OCI-LY1 (cell line): ENCODE measurements around the gene SLC47A1.

ENCODE experiments used
- H2AFZ ChIP-seq: fragments of 200-600 bp; sonication (generic), shearing (Covaris generic); 2 replicates; pipeline ENCODE4 v1.6.0; 2014; ENCODE audit warnings: antibody characterized with exemption, mild to moderate bottlenecking, low read length
- H3F3A ChIP-seq: fragments of 200-600 bp; sonication (generic), shearing (Covaris generic); 2 replicates; pipeline ENCODE4 v1.6.0; 2014; ENCODE audit warnings: mild to moderate bottlenecking, antibody characterized with exemption, low read length, moderate library complexity; ENCODE audit not compliant: insufficient read depth
- H3K27ac ChIP-seq: fragments of 200-600 bp; sonication (generic); 2 replicates; pipeline ENCODE4 v1.5.1; 2014; ENCODE audit warnings: low read length, mixed run types, mild to moderate bottlenecking, low read depth; ENCODE audit not compliant: poor library complexity, severe bottlenecking
- H3K27me3 ChIP-seq: fragments of 200-600 bp; sonication (generic); 2 replicates; pipeline ENCODE4 v1.6.0; 2014; ENCODE audit warnings: antibody characterized with exemption, mild to moderate bottlenecking, low read length, moderate library complexity; ENCODE audit not compliant: insufficient read depth
- H3K36me3 ChIP-seq: fragments of 200-600 bp; sonication (generic); 2 replicates; pipeline ENCODE4 v1.6.1; 2014; ENCODE audit warnings: mild to moderate bottlenecking, antibody characterized with exemption, low read length, moderate library complexity, mixed read lengths; ENCODE audit not compliant: insufficient read depth
- H3K4me1 ChIP-seq: fragments of 200-600 bp; sonication (generic); 2 replicates; pipeline ENCODE4 v1.5.1; 2014; ENCODE audit warnings: mild to moderate bottlenecking, low read length, moderate library complexity; ENCODE audit not compliant: insufficient read depth, severe bottlenecking
- H3K4me2 ChIP-seq: fragments of 200-600 bp; sonication (generic), shearing (Covaris generic); 2 replicates; pipeline ENCODE4 v1.6.1; 2014; ENCODE audit warnings: low read length
- H3K4me3 ChIP-seq: fragments of 200-600 bp; sonication (generic); 2 replicates; pipeline ENCODE4 v1.5.1; 2014; ENCODE audit warnings: low read length, low read depth, mild to moderate bottlenecking, mixed read lengths; ENCODE audit not compliant: poor library complexity, severe bottlenecking
- H3K79me2 ChIP-seq: fragments of 200-600 bp; shearing (Covaris generic); 2 replicates; pipeline ENCODE4 v1.6.1; 2016; ENCODE audit warnings: mixed run types, low read length, mixed read lengths; ENCODE audit not compliant: insufficient read depth
- H3K9ac ChIP-seq: fragments of 200-600 bp; sonication (generic), shearing (Covaris generic); 2 replicates; pipeline ENCODE4 v1.6.1; 2014; ENCODE audit warnings: mild to moderate bottlenecking, low read length, mixed read lengths
- H3K9me2 ChIP-seq: fragments of 200-600 bp; sonication (generic), shearing (Covaris generic); 2 replicates; pipeline ENCODE4 v1.6.1; 2014; ENCODE audit warnings: low read depth, mild to moderate bottlenecking, low read length, mixed read lengths
- H3K9me3 ChIP-seq: fragments of 200-600 bp; shearing (Covaris generic); 2 replicates; pipeline ENCODE4 v1.6.1; 2014; ENCODE audit warnings: low read length, mixed read lengths
- H4K20me1 ChIP-seq: fragments of 200-600 bp; sonication (generic), shearing (Covaris generic); 2 replicates; pipeline ENCODE4 v1.6.0; 2016; ENCODE audit warnings: mild to moderate bottlenecking, low read length; ENCODE audit not compliant: insufficient read depth
- CTCF ChIP-seq: fragments of 200-600 bp; sonication (generic), shearing (Covaris generic); IDR thresholded peaks from 2 replicates; pipeline ENCODE4 v1.5.1; 2017; ENCODE audit warnings: mild to moderate bottlenecking, antibody characterized with exemption, low read length, moderate library complexity, mixed read lengths
- EZH2 ChIP-seq: fragments of 200-600 bp; sonication (generic), shearing (Covaris generic); IDR thresholded peaks from 2 replicates; pipeline ENCODE4 v1.8.0; 2017; ENCODE audit warnings: borderline replicate concordance, mixed run types, mild to moderate bottlenecking, antibody characterized with exemption, low read length, moderate library complexity, mixed read lengths

Gene SLC47A1

GRCh38 chr17:19610879-19611278 is 77.2 kb downstream of the SLC47A1 start:
- Histone ChIP-seq H4K20me1 (no peaks in the 10 kb centered on the region), H3K9me3 (no peaks in the 10 kb centered on the region), H3K4me1 (no peaks in the 10 kb centered on the region), H3K4me2 (no peak overlapping the region), H3K79me2 (no peaks in the 10 kb centered on the region), H3K36me3 (no peaks in the 10 kb centered on the region), H3K27ac (no peak overlapping the region), H3K4me3 (no peak overlapping the region), H3K27me3 (no peaks in the 10 kb centered on the region), H2AFZ (no peak overlapping the region), H3K9me2 (no peaks in the 10 kb centered on the region), H3F3A (no peaks in the 10 kb centered on the region), H3K9ac (no peak overlapping the region)
- TF ChIP-seq CTCF: no peak
- TF ChIP-seq EZH2: no peak

DNA sequence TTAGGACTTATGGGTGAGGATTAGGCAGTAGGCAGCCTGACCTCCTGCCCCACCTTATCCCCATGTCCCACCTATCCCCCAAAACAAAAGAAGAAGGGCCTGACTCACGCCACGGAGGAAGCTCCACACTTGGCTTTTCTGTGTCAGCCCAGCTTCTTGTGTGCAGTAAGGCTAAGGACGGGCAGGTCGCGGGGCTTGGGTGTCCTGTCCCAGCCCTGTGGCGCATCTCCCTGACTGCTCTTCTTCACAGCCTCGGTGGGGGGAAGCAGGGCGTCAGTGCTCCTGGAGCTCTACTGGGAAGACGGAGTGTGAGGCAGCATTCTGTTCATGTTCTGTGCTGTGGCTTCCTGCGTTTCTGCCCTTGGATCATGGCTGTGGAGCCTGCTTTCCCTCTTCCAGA is 80.3 kb downstream of the SLC47A1 start:
- Histone ChIP-seq H3K27ac (no peak overlapping the region), H3K4me2 (no peak overlapping the region), H3K4me1 (no peaks in the 10 kb centered on the region), H4K20me1 (no peaks in the 10 kb centered on the region), H3K9me3 (peaks cover 9% of the 10 kb centered on the region), H3K9ac (no peak overlapping the region), H3K4me3 (no peak overlapping the region), H3K9me2 (no peaks in the 10 kb centered on the region), H2AFZ (no peak overlapping the region), H3K27me3 (no peaks in the 10 kb centered on the region), H3F3A (no peaks in the 10 kb centered on the region), H3K79me2 (no peaks in the 10 kb centered on the region), H3K36me3 (no peaks in the 10 kb centered on the region)
- no peak for TF ChIP-seq CTCF
- no peak for TF ChIP-seq EZH2

- Histone ChIP-seq H3K4me2 (no peak overlapping the region), H3K9me3 (peaks cover 9% of the 10 kb centered on the region), H3K79me2 (no peaks in the 10 kb centered on the region), H3K27ac (no peak overlapping the region), H3K36me3 (no peaks in the 10 kb centered on the region), H2AFZ (no peak overlapping the region), H3F3A (no peaks in the 10 kb centered on the region), H3K4me3 (no peak overlapping the region), H3K9ac (no peak overlapping the region), H4K20me1 (no peaks in the 10 kb centered on the region), H3K27me3 (no peaks in the 10 kb centered on the region), H3K4me1 (no peaks in the 10 kb centered on the region), H3K9me2 (no peaks in the 10 kb centered on the region)
- peak; percentile 17 for TF ChIP-seq CTCF
- no peak for TF ChIP-seq EZH2
These were observed 81.2 kb downstream of the SLC47A1 start for GRCh38 chr17:19614900-19615299.
